WTC11 (cell line): ENCODE results near the gene RPS5. TPM values are rescaled to one million over a fixed set of nuclear protein-coding genes. Genes with fewer than 3 reads are reported as not detected.
A peak's percentile ranks its signal among the peaks of the same experiment; 100 is the strongest.

ENCODE experiments used
- ATAC-seq: fragments of 200-7000 bp; cut with Tn5 transposase; 2 replicates; pipeline ENCODE4 v1.10.0; 2021; ENCODE audit warnings: mild to moderate bottlenecking, moderate library complexity
- CTCF ChIA-PET: fragments of 300-600 bp; sonication (Branson Sonifier 250); formaldehyde crosslinking; loops from one replicate; lab custom pipeline; 2021; ENCODE audit warnings: antibody characterized with exemption; lab: Charles Lee
- POLR2A ChIA-PET: fragments of 350-600 bp; sonication (Branson Sonifier 250); formaldehyde crosslinking; loops from one replicate; lab custom pipeline; 2021; ENCODE audit warnings: antibody characterized with exemption; lab: Charles Lee
- DNase-seq: peaks from one replicate; pipeline ENCODE4 v3.0.0; 2021; ENCODE audit warnings: low spot score
- H3K27ac Mint-ChIP-seq: 2 replicates; pipeline ENCODE4 v1.8.0; 2021; ENCODE audit warnings: mixed read lengths
- H3K27me3 Mint-ChIP-seq: 2 replicates; pipeline ENCODE4 v1.8.0; 2021; ENCODE audit warnings: low read depth, mild to moderate bottlenecking, moderate library complexity, mixed read lengths
- H3K36me3 Mint-ChIP-seq: 2 replicates; pipeline ENCODE4 v1.8.0; 2021; ENCODE audit warnings: mixed read lengths
- H3K4me1 Mint-ChIP-seq: 2 replicates; pipeline ENCODE4 v1.8.0; 2022; ENCODE audit warnings: mixed read lengths
- H3K4me3 Mint-ChIP-seq: 2 replicates; pipeline ENCODE4 v1.8.0; 2021; ENCODE audit warnings: mild to moderate bottlenecking, moderate library complexity, mixed read lengths
- H3K9me3 Mint-ChIP-seq: 2 replicates; pipeline ENCODE4 v1.8.0; 2021; ENCODE audit warnings: mixed read lengths
- CREM ChIP-seq: sonication (generic); formaldehyde crosslinking; IDR thresholded peaks from 2 replicates; pipeline ENCODE4 v1.8.1; 2022; ENCODE audit warnings: mild to moderate bottlenecking, missing genetic modification reagents, moderate library complexity
- ELF4 ChIP-seq: sonication (generic); formaldehyde crosslinking; IDR thresholded peaks from 2 replicates; pipeline ENCODE4 v1.8.1; 2022; ENCODE audit warnings: low read depth, mild to moderate bottlenecking, moderate library complexity, missing genetic modification reagents
- EMX1 ChIP-seq: fragments of 250-450 bp; sonication (Bioruptor Pico); IDR thresholded peaks from 2 replicates; pipeline ENCODE4 v1.8.0; 2021; ENCODE audit warnings: mild to moderate bottlenecking
- FOXK1 ChIP-seq: sonication (generic); formaldehyde crosslinking; IDR thresholded peaks from 2 replicates; pipeline ENCODE4 v1.8.0; 2022; ENCODE audit warnings: mild to moderate bottlenecking, moderate library complexity, missing genetic modification reagents
- GTF2I ChIP-seq: fragments of 250-450 bp; sonication (Bioruptor Pico); conservative IDR thresholded peaks from 2 replicates; pipeline ENCODE4 v1.4.0; 2021; ENCODE audit warnings: mild to moderate bottlenecking
- HMGA2 ChIP-seq: fragments of 250-450 bp; sonication (Bioruptor Pico); IDR thresholded peaks from 2 replicates; pipeline ENCODE4 v1.4.0; 2021; ENCODE audit warnings: mild to moderate bottlenecking, moderate library complexity
- NR3C1 ChIP-seq: sonication (generic); formaldehyde crosslinking; conservative IDR thresholded peaks from 2 replicates; pipeline ENCODE4 v1.8.1; 2023; ENCODE audit warnings: low read depth, mild to moderate bottlenecking, missing genetic modification reagents
- RELA ChIP-seq: sonication (generic); formaldehyde crosslinking; IDR thresholded peaks from 2 replicates; pipeline ENCODE4 v1.8.1; 2022; ENCODE audit warnings: missing genetic modification reagents, mild to moderate bottlenecking, borderline replicate concordance
- TEAD4 ChIP-seq: sonication (generic); formaldehyde crosslinking; IDR thresholded peaks from 2 replicates; pipeline ENCODE4 v1.8.0; 2022; ENCODE audit warnings: mild to moderate bottlenecking, missing genetic modification reagents
- ZBTB21 ChIP-seq: sonication (generic); formaldehyde crosslinking; IDR thresholded peaks from 2 replicates; pipeline ENCODE4 v1.8.1; 2023; ENCODE audit warnings: mild to moderate bottlenecking, missing genetic modification reagents, borderline replicate concordance
- ZNF232 ChIP-seq: sonication (generic); formaldehyde crosslinking; IDR thresholded peaks from 2 replicates; pipeline ENCODE4 v1.8.0; 2022; ENCODE audit warnings: mild to moderate bottlenecking, missing genetic modification reagents
- ZNF317 ChIP-seq: sonication (generic); formaldehyde crosslinking; IDR thresholded peaks from 2 replicates; pipeline ENCODE4 v1.8.1; 2023; ENCODE audit warnings: low read depth, mild to moderate bottlenecking, moderate library complexity, missing genetic modification reagents, borderline replicate concordance
- ZNF416 ChIP-seq: fragments of 250-450 bp; sonication (Bioruptor Pico); IDR thresholded peaks from 2 replicates; pipeline ENCODE4 v1.9.0; 2021; ENCODE audit warnings: mild to moderate bottlenecking, inconsistent platforms
- total RNA-seq: library from RNA; stranded (reverse); gene quantifications from 3 replicates; pipeline ENCODE4 v1.2.3, GENCODE V29; 2021
- TF ChIP-seq, protein P1 (sequence below): sonication (generic); formaldehyde crosslinking; IDR thresholded peaks from 2 replicates; pipeline ENCODE4 v1.8.1; 2023; ENCODE audit warnings: mild to moderate bottlenecking, missing genetic modification reagents, moderate library complexity
- TF ChIP-seq, protein P2 (sequence below): sonication (generic); formaldehyde crosslinking; IDR thresholded peaks from 2 replicates; pipeline ENCODE4 v1.8.1; 2022; ENCODE audit warnings: mild to moderate bottlenecking, missing genetic modification reagents, moderate library complexity, borderline replicate concordance
- TF ChIP-seq, protein P3 (sequence below): sonication (generic); formaldehyde crosslinking; IDR thresholded peaks from 2 replicates; pipeline ENCODE4 v1.8.0; 2023; ENCODE audit warnings: mild to moderate bottlenecking, missing genetic modification reagents

RPS5 gene
- total RNA-seq, 1 experiment from 2014 or later: 1,502 TPM

DNA sequence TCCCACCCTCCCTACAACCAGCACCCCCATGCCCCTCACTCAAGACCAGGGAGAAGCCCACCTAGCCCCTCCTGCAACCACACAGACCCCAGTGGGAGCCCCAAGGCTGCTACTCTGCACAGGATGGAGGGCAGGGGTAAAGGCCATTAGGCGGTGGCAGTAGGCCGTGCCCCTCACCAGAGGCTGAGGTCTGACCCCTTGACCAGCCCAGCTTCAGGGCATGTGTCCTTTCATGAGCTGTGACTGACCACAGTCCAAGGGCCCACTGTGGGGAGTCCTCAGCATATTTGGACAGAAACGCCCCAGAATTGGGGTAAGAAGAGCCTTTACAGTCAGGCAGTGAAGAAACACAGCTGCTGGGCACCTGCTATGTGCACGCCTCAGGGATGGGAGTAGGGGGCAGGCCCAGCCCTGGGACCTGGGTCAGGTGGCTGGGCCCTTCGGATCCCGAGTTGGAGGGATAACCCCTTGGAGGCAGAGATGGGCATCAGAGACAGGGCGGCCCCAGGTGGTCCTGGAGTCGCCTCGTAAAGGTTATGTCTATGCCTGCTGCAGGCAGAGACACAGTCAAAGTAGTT, 1.7 kb upstream of the RPS5 start:
- H3K27me3 Mint-ChIP-seq: no peaks in the 10 kb centered on the region
- H3K4me1 Mint-ChIP-seq: peaks cover 22% of the 10 kb centered on the region
- DNase-seq: no peak
- ChIA-PET CTCF (no interaction called here), POLR2A (no interaction called here)
- no peak for ATAC-seq
- H3K36me3 Mint-ChIP-seq: peaks cover 25% of the 10 kb centered on the region
- peak overlapping the region; percentile 92 for H3K27ac Mint-ChIP-seq
- TF ChIP-seq GTF2I (CRISPR knock-in tag) (no peak), NR3C1 (no peak), RELA (CRISPR knock-in tag) (no peak), HMGA2 (CRISPR knock-in tag) (no peak), EMX1 (CRISPR knock-in tag) (no peak), FOXK1 (CRISPR knock-in tag) (no peak), ZBTB21 (CRISPR knock-in tag) (no peak), ELF4 (CRISPR knock-in tag) (no peak)
- H3K4me3 Mint-ChIP-seq: peak overlapping the region; percentile 96
- no peaks in the 10 kb centered on the region for H3K9me3 Mint-ChIP-seq

DNA sequence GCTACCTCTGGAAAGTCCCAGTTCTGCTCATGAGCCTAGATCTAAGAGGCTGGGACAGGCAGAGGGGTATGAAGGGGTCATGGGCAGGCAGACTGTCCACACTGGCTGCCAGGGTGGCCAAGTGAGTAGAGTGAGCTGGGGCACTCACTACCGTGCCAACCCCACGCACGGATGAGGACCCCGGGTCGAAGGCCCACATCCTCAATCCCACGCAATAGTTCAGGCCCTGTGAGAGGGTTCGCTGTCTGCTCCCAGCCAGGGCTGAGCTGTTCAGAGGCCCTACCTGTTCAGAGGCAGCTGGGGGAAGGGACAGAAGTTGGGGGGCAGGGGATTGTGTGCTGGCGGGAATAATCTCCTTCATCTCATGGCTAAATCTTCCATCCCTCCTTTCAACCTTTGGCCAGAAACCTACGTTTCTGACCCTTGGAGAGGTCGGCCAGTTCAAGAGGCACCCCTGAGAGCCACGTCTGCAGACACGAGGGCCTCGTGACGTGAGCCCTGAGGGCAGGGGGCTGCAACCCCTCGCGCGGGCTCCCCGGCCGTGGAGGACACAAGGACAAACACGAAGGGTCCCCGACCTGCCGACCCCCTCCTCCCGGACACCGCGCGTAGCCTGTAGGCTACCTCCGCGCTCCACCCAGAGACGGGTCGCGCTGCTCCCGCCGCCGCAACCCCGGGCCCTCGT, 1.0 kb upstream of the RPS5 start:
- no peaks in the 10 kb centered on the region for H3K9me3 Mint-ChIP-seq
- TF ChIP-seq ZNF232 (CRISPR knock-in tag) (peak; percentile 65; the same call in 1 of the 2 replicates), ZNF416 (0 out of 2 replicates have a peak, but pooled peaks have one; percentile 8)
- TF ChIP-seq, protein P1, sequence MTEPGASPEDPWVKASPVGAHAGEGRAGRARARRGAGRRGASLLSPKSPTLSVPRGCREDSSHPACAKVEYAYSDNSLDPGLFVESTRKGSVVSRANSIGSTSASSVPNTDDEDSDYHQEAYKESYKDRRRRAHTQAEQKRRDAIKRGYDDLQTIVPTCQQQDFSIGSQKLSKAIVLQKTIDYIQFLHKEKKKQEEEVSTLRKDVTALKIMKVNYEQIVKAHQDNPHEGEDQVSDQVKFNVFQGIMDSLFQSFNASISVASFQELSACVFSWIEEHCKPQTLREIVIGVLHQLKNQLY: 0 out of 2 replicates have a peak, but pooled peaks have one; percentile 41
- TF ChIP-seq, protein P2, sequence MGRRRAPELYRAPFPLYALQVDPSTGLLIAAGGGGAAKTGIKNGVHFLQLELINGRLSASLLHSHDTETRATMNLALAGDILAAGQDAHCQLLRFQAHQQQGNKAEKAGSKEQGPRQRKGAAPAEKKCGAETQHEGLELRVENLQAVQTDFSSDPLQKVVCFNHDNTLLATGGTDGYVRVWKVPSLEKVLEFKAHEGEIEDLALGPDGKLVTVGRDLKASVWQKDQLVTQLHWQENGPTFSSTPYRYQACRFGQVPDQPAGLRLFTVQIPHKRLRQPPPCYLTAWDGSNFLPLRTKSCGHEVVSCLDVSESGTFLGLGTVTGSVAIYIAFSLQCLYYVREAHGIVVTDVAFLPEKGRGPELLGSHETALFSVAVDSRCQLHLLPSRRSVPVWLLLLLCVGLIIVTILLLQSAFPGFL: no peak
- TF ChIP-seq, all 79 proteins: peak for 3
- no peak for DNase-seq
- no peaks in the 10 kb centered on the region for H3K27me3 Mint-ChIP-seq
- peaks cover 22% of the 10 kb centered on the region for H3K4me1 Mint-ChIP-seq
- peak overlapping the region; percentile 92 for H3K27ac Mint-ChIP-seq
- H3K4me3 Mint-ChIP-seq: peak overlapping the region; percentile 96
- peak; percentile 1; the same call in 1 of the 2 replicates for ATAC-seq
- ChIA-PET CTCF (interaction anchor here (0.6 kb wide), 1 partner anchor 98 kb away, joined by 4 read pairs; no protein-coding TSS in a partner anchor), POLR2A (interaction anchor here (0.6 to 0.8 kb wide), 2 partner anchors 23 to 189 kb away, joined by 3 to 4 read pairs; partner anchors contain the start of gene ZNF497)
- H3K36me3 Mint-ChIP-seq: peaks cover 32% of the 10 kb centered on the region

DNA sequence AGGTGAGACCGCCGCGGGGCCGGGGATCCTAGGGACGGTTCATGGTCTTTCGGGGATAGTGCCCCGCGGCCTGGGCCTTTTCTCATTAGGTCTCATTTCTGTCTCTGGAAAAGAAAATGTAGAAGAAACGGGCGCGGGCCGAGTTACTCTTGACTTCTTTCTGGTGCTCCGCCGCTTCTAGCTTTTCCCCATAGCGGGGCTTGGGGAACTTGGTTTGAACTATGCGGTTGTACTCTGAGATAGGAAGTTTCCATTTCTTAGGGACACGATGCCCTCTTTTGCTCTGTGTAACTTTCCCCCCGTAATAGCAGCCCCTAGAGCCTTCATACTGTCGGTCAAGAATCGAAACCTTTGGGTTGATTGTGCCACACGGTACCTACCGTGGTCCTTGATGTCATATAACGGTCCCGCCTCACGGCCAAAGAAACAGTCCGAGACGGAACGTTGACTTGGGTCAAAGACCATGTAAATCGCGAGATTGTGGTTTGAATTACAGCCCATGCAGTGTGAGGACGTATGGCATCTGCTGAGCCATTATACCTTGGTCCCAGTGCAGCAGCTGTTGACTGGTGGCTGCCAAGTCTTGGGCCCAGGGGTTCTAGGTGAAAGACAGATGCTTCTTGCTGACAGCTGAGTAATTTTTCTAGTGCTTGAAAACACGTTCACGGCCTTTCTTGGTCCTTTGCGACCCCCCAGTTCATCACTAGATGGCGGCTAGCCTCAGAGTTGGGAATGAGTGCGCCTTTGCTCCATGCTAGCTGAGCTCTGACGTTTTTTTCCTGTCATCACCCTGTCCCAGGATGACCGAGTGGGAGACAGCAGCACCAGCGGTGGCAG, 487 bp downstream of the RPS5 start:
- Mint-ChIP-seq H3K27me3 (no peaks in the 10 kb centered on the region), H3K4me1 (peaks cover 22% of the 10 kb centered on the region), H3K27ac (peak overlapping the region; percentile 70), H3K9me3 (no peaks in the 10 kb centered on the region), H3K36me3 (peaks cover 39% of the 10 kb centered on the region), H3K4me3 (peak overlapping the region; percentile 96)
- DNase-seq (no peak), ATAC-seq (no peak)
- CTCF ChIA-PET: interaction anchor here (0.6 kb wide), 1 partner anchor 82 kb away, joined by 3 read pairs; no protein-coding TSS in a partner anchor
- TF ChIP-seq CREM (CRISPR knock-in tag) (0 out of 2 replicates have a peak, but pooled peaks have one; percentile 38), ZNF317 (CRISPR knock-in tag) (no peak), TEAD4 (CRISPR knock-in tag) (no peak), HMGA2 (CRISPR knock-in tag) (no peak), ZNF416 (no peak), EMX1 (CRISPR knock-in tag) (no peak)
- TF ChIP-seq, protein P3, sequence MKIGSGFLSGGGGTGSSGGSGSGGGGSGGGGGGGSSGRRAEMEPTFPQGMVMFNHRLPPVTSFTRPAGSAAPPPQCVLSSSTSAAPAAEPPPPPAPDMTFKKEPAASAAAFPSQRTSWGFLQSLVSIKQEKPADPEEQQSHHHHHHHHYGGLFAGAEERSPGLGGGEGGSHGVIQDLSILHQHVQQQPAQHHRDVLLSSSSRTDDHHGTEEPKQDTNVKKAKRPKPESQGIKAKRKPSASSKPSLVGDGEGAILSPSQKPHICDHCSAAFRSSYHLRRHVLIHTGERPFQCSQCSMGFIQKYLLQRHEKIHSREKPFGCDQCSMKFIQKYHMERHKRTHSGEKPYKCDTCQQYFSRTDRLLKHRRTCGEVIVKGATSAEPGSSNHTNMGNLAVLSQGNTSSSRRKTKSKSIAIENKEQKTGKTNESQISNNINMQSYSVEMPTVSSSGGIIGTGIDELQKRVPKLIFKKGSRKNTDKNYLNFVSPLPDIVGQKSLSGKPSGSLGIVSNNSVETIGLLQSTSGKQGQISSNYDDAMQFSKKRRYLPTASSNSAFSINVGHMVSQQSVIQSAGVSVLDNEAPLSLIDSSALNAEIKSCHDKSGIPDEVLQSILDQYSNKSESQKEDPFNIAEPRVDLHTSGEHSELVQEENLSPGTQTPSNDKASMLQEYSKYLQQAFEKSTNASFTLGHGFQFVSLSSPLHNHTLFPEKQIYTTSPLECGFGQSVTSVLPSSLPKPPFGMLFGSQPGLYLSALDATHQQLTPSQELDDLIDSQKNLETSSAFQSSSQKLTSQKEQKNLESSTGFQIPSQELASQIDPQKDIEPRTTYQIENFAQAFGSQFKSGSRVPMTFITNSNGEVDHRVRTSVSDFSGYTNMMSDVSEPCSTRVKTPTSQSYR (CRISPR knock-in tag): no peak
- POLR2A ChIA-PET: interaction anchor here (1.1 kb wide), 1 partner anchor 25 kb away, joined by 3 read pairs; the partner anchor contains the start of gene ZNF497
